HepG2 (cell line): ENCODE measurements around the gene PNP. TPM values are rescaled to one million over a fixed set of nuclear protein-coding genes. Genes with fewer than 3 reads are reported as not detected.
A peak's percentile ranks its signal among the peaks of the same experiment; 100 is the strongest.

Experiments
- ATAD3A ChIP-seq: sonication (generic); formaldehyde crosslinking; IDR thresholded peaks from 2 replicates; pipeline ENCODE4 v1.4.0; 2020; ENCODE audit warnings: missing genetic modification reagents
- CREB3 ChIP-seq: sonication (generic); formaldehyde crosslinking; IDR thresholded peaks from 2 replicates; pipeline ENCODE4 v1.5.0; 2020; ENCODE audit warnings: missing genetic modification reagents
- DZIP1 ChIP-seq: sonication (generic); formaldehyde crosslinking; IDR thresholded peaks from 2 replicates; pipeline ENCODE4 v1.5.0; 2020; ENCODE audit warnings: mild to moderate bottlenecking, missing genetic modification reagents
- HINFP ChIP-seq: sonication (generic); formaldehyde crosslinking; IDR thresholded peaks from 2 replicates; pipeline ENCODE4 v1.4.0; 2020; ENCODE audit warnings: low read depth, mild to moderate bottlenecking, missing genetic modification reagents
- KMT2A ChIP-seq: sonication (generic); formaldehyde crosslinking; IDR thresholded peaks from 2 replicates; pipeline ENCODE4 v1.4.0; 2020; ENCODE audit warnings: missing genetic modification reagents
- MED8 ChIP-seq: sonication (generic); formaldehyde crosslinking; IDR thresholded peaks from 2 replicates; pipeline ENCODE4 v1.8.1; 2023; ENCODE audit warnings: mild to moderate bottlenecking, missing genetic modification reagents; ENCODE audit not compliant: insufficient replicate concordance
- NAIF1 ChIP-seq: sonication (generic); formaldehyde crosslinking; IDR thresholded peaks from 2 replicates; pipeline ENCODE4 v1.5.0; 2020; ENCODE audit warnings: mild to moderate bottlenecking, missing genetic modification reagents, borderline replicate concordance
- SMARCC2 ChIP-seq: fragments of 450-650 bp; IDR thresholded peaks from 2 replicates; pipeline ENCODE4 v1.6.1; 2017; ENCODE audit warnings: antibody characterized with exemption, mild to moderate bottlenecking
- SOX6 ChIP-seq, 2 experiments: fragments of 450-650 bp in 1 of 2; sonication (generic) in 1 of 2; formaldehyde crosslinking in 1 of 2; IDR thresholded peaks; 2 replicates each; pipeline versions ENCODE4 v1.4.0 to v1.6.1; 2017 to 2020; ENCODE audit warnings: antibody characterized with exemption in 1 of 2, mild to moderate bottlenecking in 1 of 2, missing genetic modification reagents in 1 of 2
- ZBTB25 ChIP-seq: IDR thresholded peaks from 2 replicates; pipeline ENCODE4 v1.6.1; 2018; ENCODE audit warnings: missing genetic modification reagents
- ZMYM2 ChIP-seq: sonication (generic); formaldehyde crosslinking; IDR thresholded peaks from 2 replicates; pipeline ENCODE4 v1.8.0; 2022; ENCODE audit warnings: mild to moderate bottlenecking, missing genetic modification reagents
- ZNF235 ChIP-seq: sonication (generic); formaldehyde crosslinking; IDR thresholded peaks from 2 replicates; pipeline ENCODE4 v1.8.1; 2023; ENCODE audit warnings: mild to moderate bottlenecking, missing genetic modification reagents, borderline replicate concordance
- ZNF350 ChIP-seq: sonication (generic); formaldehyde crosslinking; IDR thresholded peaks from 2 replicates; pipeline ENCODE4 v1.4.0; 2020; ENCODE audit warnings: mild to moderate bottlenecking, low read depth, missing genetic modification reagents, borderline replicate concordance
- ZNF383 ChIP-seq: sonication (generic); formaldehyde crosslinking; IDR thresholded peaks from 2 replicates; pipeline ENCODE4 v1.4.0; 2020; ENCODE audit warnings: missing genetic modification reagents, mild to moderate bottlenecking, borderline replicate concordance
- ZNF441 ChIP-seq: sonication (generic); formaldehyde crosslinking; IDR thresholded peaks from 2 replicates; pipeline ENCODE4 v1.7.0; 2021; ENCODE audit warnings: missing genetic modification reagents, borderline replicate concordance
- ZNF547 ChIP-seq: sonication (generic); formaldehyde crosslinking; IDR thresholded peaks from 2 replicates; pipeline ENCODE4 v1.5.1; 2020; ENCODE audit warnings: mild to moderate bottlenecking, missing genetic modification reagents
- ZNF552 ChIP-seq: sonication (generic); formaldehyde crosslinking; IDR thresholded peaks from 2 replicates; pipeline ENCODE4 v1.9.0; 2022; ENCODE audit warnings: missing genetic modification reagents, mild to moderate bottlenecking, borderline replicate concordance
- ZNF598 ChIP-seq: sonication (generic); formaldehyde crosslinking; IDR thresholded peaks from 2 replicates; pipeline ENCODE4 v1.5.1; 2020; ENCODE audit warnings: mild to moderate bottlenecking, missing genetic modification reagents, borderline replicate concordance
- ZNF678 ChIP-seq: sonication (generic); formaldehyde crosslinking; IDR thresholded peaks from 2 replicates; pipeline ENCODE4 v1.4.0; 2020; ENCODE audit warnings: mild to moderate bottlenecking, missing genetic modification reagents
- ZNF800 ChIP-seq: sonication (generic); formaldehyde crosslinking; IDR thresholded peaks from 2 replicates; pipeline ENCODE4 v1.4.0; 2020; ENCODE audit warnings: missing genetic modification reagents
- polyA plus RNA-seq, 8 experiments: library from polyadenylated mRNA; depleted of rRNA in 3 of 8; stranded (reverse) in 7 of 8; unstranded in 1 of 8; fragments of >200 nt; fragmentation: Illumina TruSeq in 4 of 8; extraction: Trizol in 4 of 8; gene quantifications; 2 replicates each; pipeline versions ENCODE4 v1.2.1 to v1.2.3, GENCODE V29; 2011 to 2016; ENCODE audit warnings: low read depth in 4 of 8, missing spikeins in 1 of 8, mixed read lengths in 1 of 8; ENCODE audit not compliant: insufficient read depth in 1 of 8
- total RNA-seq, 5 experiments: library from RNA; depleted of rRNA; stranded (reverse); fragments of >200 nt; fragmentation: Illumina TruSeq; extraction: Trizol; gene quantifications; 2 replicates each; pipeline ENCODE4 v1.2.3, GENCODE V29; 2016; ENCODE audit warnings: low read depth in 1 of 5

Gene PNP
- total and polyA plus RNA-seq, 2 of the 13 experiments (the other 11 are each of a cell fraction or from before 2014, with no cell fraction given), result 45.4 to 74.8 TPM

GRCh38 chr14:20454516-20455354 is 14.5 kb upstream of the PNP start, which contains the start of the genes APEX1 and OSGEP (continued):
- peak; percentile 21 for TF ChIP-seq ZNF800 (CRISPR knock-in tag)
- peak; percentile 26 for TF ChIP-seq ZNF441 (CRISPR knock-in tag)
- TF ChIP-seq CREB3 (CRISPR knock-in tag), result 0 out of 2 replicates have a peak, but pooled peaks have one; percentile 64
- TF ChIP-seq ZBTB25, result peak; percentile 52
- TF ChIP-seq MED8 (CRISPR knock-in tag), result peak; percentile 80
- TF ChIP-seq ZMYM2 (CRISPR knock-in tag), result 0 out of 2 replicates have a peak, but pooled peaks have one; percentile 12
- TF ChIP-seq ZNF552, result 0 out of 2 replicates have a peak, but pooled peaks have one; percentile 87
- TF ChIP-seq ZNF547 (CRISPR knock-in tag), result peak; percentile 78; the same call in 1 of the 2 replicates
- no peak for TF ChIP-seq ATAD3A (CRISPR knock-in tag)
- peak; percentile 93 for TF ChIP-seq ZNF598 (CRISPR knock-in tag)
- peak; percentile 70 for TF ChIP-seq HINFP (CRISPR knock-in tag)
- no peak for TF ChIP-seq SMARCC2
- no peak for TF ChIP-seq ZNF678 (CRISPR knock-in tag)
- TF ChIP-seq NAIF1 (CRISPR knock-in tag), result no peak
- peak; percentile 64; the same call in 1 of the 2 replicates for TF ChIP-seq ZNF350
- TF ChIP-seq DZIP1 (CRISPR knock-in tag), result 0 out of 2 replicates have a peak, but pooled peaks have one; percentile 23
- no peak; the same call in 1 of the 2 replicates for TF ChIP-seq KMT2A
- peak; percentile 93 for TF ChIP-seq ZNF383 (CRISPR knock-in tag)
- TF ChIP-seq SOX6 (IDR thresholded peaks at IDR 0.05), result no peak
- peak; percentile 78 for TF ChIP-seq SOX6 (CRISPR knock-in tag; IDR thresholded peaks at IDR 0.05)
- TF ChIP-seq ZNF235 (CRISPR knock-in tag), result no peak
